Measurements from ENCODE around the gene FNDC3A. TPM values are rescaled to one million over a fixed set of nuclear protein-coding genes. Genes with fewer than 3 reads are reported as not detected.
"Not testable (repeated sequence)": the region's sequence is repeated elsewhere in the genome, so short reads cannot be mapped to it uniquely, and the experiment has no call there.

Gene FNDC3A
- total RNA-seq, 2 donors from 2014 or later: 23.8 to 38.2 TPM

DNA sequence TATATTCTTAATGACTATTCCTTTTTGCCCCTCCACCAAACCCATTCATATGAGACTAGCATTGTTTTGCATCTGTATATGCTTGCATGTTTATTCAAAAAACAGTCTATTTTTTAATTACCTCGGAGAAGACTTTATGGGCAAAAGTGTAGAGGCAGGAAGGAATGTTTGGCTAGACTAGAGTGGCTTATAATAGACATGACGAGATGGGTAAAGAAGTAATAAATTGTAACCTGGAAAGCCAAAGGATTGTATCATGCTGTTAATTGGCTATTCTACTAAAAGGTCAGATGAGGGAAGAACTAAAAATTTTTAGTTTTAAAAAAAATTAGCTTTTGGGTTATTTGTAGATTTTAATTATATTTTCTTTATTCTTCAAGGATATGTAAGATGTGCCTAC is 91.1 kb downstream of the FNDC3A start:
- peaks cover 14% of the 10 kb centered on the region for H3K36me3 Mint-ChIP-seq (ENCODE audit: low read depth)
- ATAC-seq (replicated peaks): no peak
- no peaks in the 10 kb centered on the region for H3K27me3 Mint-ChIP-seq

DNA sequence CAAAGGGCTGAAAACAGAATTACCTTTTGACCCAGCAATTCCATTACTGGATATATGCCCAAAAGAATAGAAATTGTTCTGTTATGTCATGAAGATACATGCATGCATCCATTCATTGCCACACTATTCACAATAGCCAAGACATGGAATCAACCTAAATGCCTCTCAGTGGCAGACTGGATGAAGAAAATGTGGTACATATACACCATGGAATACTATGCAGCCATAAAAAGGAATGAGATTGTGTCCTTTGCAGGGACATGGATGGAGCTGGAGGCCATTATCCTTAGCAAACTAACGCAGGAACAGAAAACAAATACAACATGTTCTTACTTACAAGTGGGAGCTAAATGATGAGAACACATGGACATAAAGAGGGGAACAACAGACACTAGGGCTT is 92.8 kb downstream of the FNDC3A start:
- peaks cover 14% of the 10 kb centered on the region for H3K36me3 Mint-ChIP-seq (ENCODE audit: low read depth)
- not testable (repeated sequence) for ATAC-seq (replicated peaks); H3K27ac Mint-ChIP-seq; H3K9me3 Mint-ChIP-seq; H3K4me3 Mint-ChIP-seq; H3K4me1 Mint-ChIP-seq; H3K27me3 Mint-ChIP-seq

More for the DNA sequence above, 91.1 kb downstream of the FNDC3A start:
- Mint-ChIP-seq H3K9me3 (no peaks in the 10 kb centered on the region), H3K4me1 (peaks cover 17% of the 10 kb centered on the region), H3K27ac (no peak overlapping the region), H3K4me3 (no peak overlapping the region)

- ATAC-seq (replicated peaks); H3K4me3 Mint-ChIP-seq; H3K27ac Mint-ChIP-seq; H3K9me3 Mint-ChIP-seq; H3K27me3 Mint-ChIP-seq; H3K4me1 Mint-ChIP-seq: not testable (repeated sequence)
- peaks cover 16% of the 10 kb centered on the region for H3K36me3 Mint-ChIP-seq (ENCODE audit: low read depth)
Measured at GRCh38 chr13:49070021-49070420, 94.3 kb downstream of the FNDC3A start.

GRCh38 chr13:49071341-49071937 is 95.7 kb downstream of the FNDC3A start:
- Mint-ChIP-seq H3K9me3 (no peaks in the 10 kb centered on the region), H3K4me1 (peaks cover 9% of the 10 kb centered on the region), H3K27ac (no peak overlapping the region), H3K4me3 (no peak overlapping the region), H3K27me3 (no peaks in the 10 kb centered on the region), H3K36me3 (ENCODE audit: low read depth) (peaks cover 30% of the 10 kb centered on the region)
- ATAC-seq (replicated peaks): no peak

DNA sequence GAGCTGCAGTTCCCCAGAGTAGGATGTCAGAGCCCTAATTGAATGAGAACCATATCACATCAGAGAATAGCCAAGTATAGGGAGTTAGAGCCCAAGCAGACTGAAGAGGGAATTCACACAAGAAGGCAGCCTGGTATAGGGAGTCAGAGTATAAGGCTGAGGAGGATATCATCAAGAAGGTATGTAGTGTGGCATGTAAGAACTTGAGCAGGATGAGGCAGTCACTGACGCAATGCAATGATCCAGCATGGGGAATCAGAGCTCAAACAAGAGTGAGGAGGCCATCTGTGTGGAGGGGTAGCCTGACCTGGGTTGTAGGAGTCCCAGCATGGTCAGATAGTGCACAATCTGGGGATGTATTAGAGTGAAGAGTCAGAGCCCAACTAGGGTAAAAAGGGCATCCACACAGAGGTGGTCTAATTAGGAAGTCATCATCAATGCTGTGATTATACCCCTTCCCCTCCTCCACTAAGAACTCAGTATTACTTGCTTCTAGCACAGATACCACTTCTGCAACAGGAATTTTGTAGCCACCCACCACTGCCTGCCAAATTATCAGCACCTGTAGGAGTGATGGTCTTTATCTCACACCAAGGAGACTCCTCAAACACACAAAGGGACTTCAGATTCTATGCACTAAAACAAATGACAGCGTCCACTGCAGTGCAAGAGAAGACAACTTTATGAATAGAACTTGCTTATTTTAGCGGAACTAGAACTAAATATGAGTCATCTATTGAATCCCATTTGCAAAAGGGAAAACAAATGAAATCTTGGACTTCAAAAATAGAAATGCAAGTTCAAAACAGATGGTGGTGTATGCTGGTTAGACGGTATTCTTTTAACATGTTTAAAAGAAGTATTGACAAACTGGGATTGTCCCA is 107.2 kb downstream of the FNDC3A start:
- Mint-ChIP-seq H3K27ac (no peak overlapping the region), H3K4me1 (peaks cover 19% of the 10 kb centered on the region), H3K9me3 (no peaks in the 10 kb centered on the region), H3K27me3 (no peaks in the 10 kb centered on the region), H3K36me3 (ENCODE audit: low read depth) (peaks cover 47% of the 10 kb centered on the region), H3K4me3 (no peak overlapping the region)
- ATAC-seq (replicated peaks): no peak

DNA sequence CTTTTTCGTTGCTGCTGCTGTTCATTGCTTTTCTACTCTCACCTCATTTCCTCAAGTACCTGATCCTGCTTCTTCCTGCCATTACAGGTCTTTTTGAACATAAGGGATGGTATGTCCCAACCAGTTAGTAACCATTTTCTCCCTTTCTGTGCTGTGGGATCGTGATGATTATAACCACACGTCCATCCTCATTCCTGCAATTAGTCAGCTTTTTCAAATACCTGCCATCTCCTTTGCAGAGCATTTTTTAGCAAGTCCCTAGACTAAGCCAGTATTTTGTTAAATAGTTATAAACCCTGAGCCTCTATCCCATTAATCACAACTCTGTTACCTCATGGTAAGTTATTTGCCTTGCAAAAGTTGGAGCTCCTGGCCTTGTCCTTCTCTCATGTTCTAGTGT is 109.2 kb downstream of the FNDC3A start:
- H3K27ac Mint-ChIP-seq: no peak overlapping the region
- peaks cover 34% of the 10 kb centered on the region for H3K36me3 Mint-ChIP-seq (ENCODE audit: low read depth)
- ATAC-seq (replicated peaks): no peak
- no peak overlapping the region for H3K4me3 Mint-ChIP-seq
- no peaks in the 10 kb centered on the region for H3K27me3 Mint-ChIP-seq
- no peaks in the 10 kb centered on the region for H3K9me3 Mint-ChIP-seq
- H3K4me1 Mint-ChIP-seq: peaks cover 21% of the 10 kb centered on the region

GRCh38 chr13:49086722-49087121 is 111.0 kb downstream of the FNDC3A start:
- no peak for ATAC-seq (replicated peaks)
- H3K27me3 Mint-ChIP-seq: no peaks in the 10 kb centered on the region
- H3K36me3 Mint-ChIP-seq (ENCODE audit: low read depth): peaks cover 19% of the 10 kb centered on the region
- peaks cover 21% of the 10 kb centered on the region for H3K4me1 Mint-ChIP-seq
- no peak overlapping the region for H3K4me3 Mint-ChIP-seq
- no peaks in the 10 kb centered on the region for H3K9me3 Mint-ChIP-seq
- no peak overlapping the region for H3K27ac Mint-ChIP-seq

- no peak overlapping the region for H3K27ac Mint-ChIP-seq
- no peak overlapping the region for H3K4me3 Mint-ChIP-seq
- H3K36me3 Mint-ChIP-seq (ENCODE audit: low read depth): peaks cover 11% of the 10 kb centered on the region
- ATAC-seq (replicated peaks): no peak
- no peaks in the 10 kb centered on the region for H3K27me3 Mint-ChIP-seq
- H3K9me3 Mint-ChIP-seq: no peaks in the 10 kb centered on the region
- peaks cover 14% of the 10 kb centered on the region for H3K4me1 Mint-ChIP-seq
Measured at GRCh38 chr13:49093376-49093775, 117.7 kb downstream of the FNDC3A start.

- peaks cover 9% of the 10 kb centered on the region for H3K36me3 Mint-ChIP-seq (ENCODE audit: low read depth)
- H3K4me1 Mint-ChIP-seq: peaks cover 14% of the 10 kb centered on the region
- no peak overlapping the region for H3K27ac Mint-ChIP-seq
- ATAC-seq (replicated peaks): no peak
- no peak overlapping the region for H3K4me3 Mint-ChIP-seq
- H3K27me3 Mint-ChIP-seq: no peaks in the 10 kb centered on the region
- H3K9me3 Mint-ChIP-seq: no peaks in the 10 kb centered on the region
Measured at GRCh38 chr13:49097374-49097773, 121.7 kb downstream of the FNDC3A start.

DNA sequence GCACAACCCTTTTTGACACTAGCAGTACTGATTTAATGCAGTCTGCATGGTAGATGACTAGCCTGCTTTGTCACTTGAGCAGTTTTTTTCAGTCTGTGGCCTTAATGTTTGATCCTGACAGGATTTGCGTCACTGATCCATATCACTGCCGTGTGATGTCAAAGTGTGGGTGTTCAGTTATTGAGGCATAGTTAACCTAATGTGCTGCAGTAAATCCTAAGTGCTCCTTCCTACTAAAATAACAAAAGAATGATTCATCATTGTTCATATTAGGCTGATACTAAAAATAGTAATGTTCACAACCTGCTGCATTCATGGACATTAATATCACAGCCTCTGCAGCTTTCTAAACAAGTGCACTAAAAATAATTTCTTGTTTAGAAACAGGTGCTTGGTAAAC is 122.5 kb downstream of the FNDC3A start:
- H3K4me1 Mint-ChIP-seq: peaks cover 13% of the 10 kb centered on the region
- H3K9me3 Mint-ChIP-seq: no peaks in the 10 kb centered on the region
- no peak overlapping the region for H3K4me3 Mint-ChIP-seq
- H3K27me3 Mint-ChIP-seq: no peaks in the 10 kb centered on the region
- ATAC-seq (replicated peaks): peak; percentile 39
- no peak overlapping the region for H3K27ac Mint-ChIP-seq
- peaks cover 9% of the 10 kb centered on the region for H3K36me3 Mint-ChIP-seq (ENCODE audit: low read depth)

DNA sequence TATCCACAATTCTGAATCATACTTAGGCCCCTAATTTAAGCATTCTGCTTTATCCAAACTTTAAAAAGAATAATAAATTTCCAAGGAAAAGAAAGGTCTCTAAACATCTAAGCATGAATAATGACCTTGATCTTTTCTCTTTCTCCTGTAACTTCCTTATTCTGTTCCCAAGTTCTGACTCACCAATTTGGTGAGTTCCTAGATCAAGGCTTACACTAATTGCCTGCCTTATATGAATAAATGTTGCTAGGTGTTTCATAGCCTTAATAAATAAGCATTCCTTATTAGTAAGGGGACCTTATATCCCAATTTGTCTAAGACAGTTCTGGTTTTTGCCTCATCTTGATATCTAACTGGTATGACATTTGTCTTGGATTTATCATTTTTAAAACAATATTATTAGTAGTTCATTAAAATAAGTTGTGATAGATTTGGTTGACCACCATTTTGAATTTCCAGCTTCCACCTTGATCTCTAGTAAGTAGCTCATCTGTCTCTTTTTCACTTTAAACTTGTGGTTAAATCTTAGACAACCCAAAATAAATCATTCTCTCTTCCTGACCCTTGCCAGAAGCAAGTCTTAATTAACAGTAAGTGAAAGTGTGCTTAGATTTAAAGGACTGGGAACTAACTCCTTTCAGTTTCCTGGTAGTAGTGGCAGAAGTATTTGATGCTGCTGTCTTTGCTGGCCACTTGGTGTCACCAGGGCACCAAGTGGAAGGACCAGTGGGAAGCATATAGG is 123.2 kb downstream of the FNDC3A start:
- Mint-ChIP-seq H3K27me3 (no peaks in the 10 kb centered on the region), H3K9me3 (no peaks in the 10 kb centered on the region), H3K4me1 (peaks cover 13% of the 10 kb centered on the region), H3K4me3 (no peak overlapping the region), H3K27ac (peak overlapping the region; percentile 51), H3K36me3 (ENCODE audit: low read depth) (peaks cover 9% of the 10 kb centered on the region)
- ATAC-seq (replicated peaks): no peak

DNA sequence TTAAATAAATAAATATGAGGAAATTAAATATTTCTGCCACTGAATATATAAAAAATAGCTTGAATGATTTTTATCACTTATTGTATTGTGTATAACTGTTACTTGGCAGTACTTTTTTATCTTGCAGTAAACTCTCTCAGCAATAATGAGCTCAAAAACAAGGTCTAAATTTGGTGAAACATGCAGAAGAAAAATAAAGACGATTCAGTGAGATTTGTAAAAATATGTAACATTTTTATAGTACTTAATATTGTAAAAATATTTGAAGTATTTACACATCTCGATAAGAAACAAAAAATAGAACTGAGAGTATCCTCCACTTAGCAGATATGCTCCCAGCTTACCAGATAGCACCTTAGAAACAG is 123.8 kb downstream of the FNDC3A start:
- H3K36me3 Mint-ChIP-seq (ENCODE audit: low read depth): peaks cover 6% of the 10 kb centered on the region
- no peak overlapping the region for H3K4me3 Mint-ChIP-seq
- H3K9me3 Mint-ChIP-seq: no peaks in the 10 kb centered on the region
- no peaks in the 10 kb centered on the region for H3K27me3 Mint-ChIP-seq
- peak overlapping the region; percentile 51 for H3K27ac Mint-ChIP-seq
- peaks cover 13% of the 10 kb centered on the region for H3K4me1 Mint-ChIP-seq
- ATAC-seq (replicated peaks): no peak

DNA sequence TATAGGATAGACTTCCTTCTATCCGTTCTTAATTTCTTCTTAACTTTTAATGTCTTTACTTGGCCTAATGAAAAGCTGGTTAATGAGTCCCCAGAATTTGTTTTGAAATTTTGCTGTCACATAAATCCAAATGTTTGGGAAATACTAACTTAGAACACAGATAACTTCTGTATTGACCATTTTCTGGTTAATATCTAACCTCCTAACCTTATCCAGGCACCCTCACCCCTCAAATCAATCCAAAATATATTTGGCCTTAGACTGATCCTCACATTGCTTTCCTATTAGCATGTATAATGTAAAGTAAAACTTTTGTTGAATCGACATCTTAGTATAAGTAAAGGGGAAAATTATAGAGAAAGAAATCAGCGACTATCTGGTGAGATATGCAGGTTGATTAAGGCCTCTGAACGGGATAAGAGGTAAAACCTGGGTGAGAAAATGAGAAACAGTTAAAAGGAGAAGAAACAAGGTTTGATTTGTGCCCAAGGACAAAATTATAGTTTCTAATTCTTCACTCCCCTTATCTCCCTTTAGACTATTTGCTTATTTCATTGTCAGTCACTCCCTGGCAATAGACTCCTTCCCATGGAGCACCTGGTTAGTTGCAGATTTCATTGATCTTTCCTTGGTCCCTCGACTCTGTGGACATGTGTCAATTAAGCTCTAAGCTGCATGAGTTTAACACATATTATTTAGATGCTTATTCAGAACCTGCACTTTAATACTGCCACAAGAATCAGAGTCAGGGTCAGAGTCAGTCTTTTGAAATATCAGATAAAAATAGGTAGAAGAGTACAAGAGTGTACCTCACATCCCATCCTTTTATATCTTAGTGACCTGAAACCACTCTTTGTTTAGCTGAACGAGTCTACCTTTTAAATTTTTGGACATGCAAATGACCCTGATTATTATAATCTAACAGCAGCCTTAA is 125.2 kb downstream of the FNDC3A start:
- Mint-ChIP-seq H3K27me3 (no peaks in the 10 kb centered on the region), H3K27ac (no peak overlapping the region), H3K4me3 (no peak overlapping the region), H3K4me1 (peaks cover 13% of the 10 kb centered on the region), H3K9me3 (no peaks in the 10 kb centered on the region), H3K36me3 (ENCODE audit: low read depth) (peaks cover 4% of the 10 kb centered on the region)
- ATAC-seq (replicated peaks): no peak

- Mint-ChIP-seq H3K4me1 (peaks cover 8% of the 10 kb centered on the region), H3K27ac (no peak overlapping the region), H3K4me3 (no peak overlapping the region), H3K27me3 (no peaks in the 10 kb centered on the region), H3K36me3 (ENCODE audit: low read depth) (no peaks in the 10 kb centered on the region), H3K9me3 (no peaks in the 10 kb centered on the region)
- ATAC-seq (replicated peaks): no peak
Measured at GRCh38 chr13:49108196-49108595, 132.5 kb downstream of the FNDC3A start.
